ENCODE measurements around the gene HSCB.
A peak's percentile ranks its signal among the peaks of the same experiment; 100 is the strongest.
"Not testable (repeated sequence)": the region's sequence is repeated elsewhere in the genome, so short reads cannot be mapped to it uniquely, and the experiment has no call there.

Gene HSCB

GRCh38 chr22:28741200-28741784 is 547 bp upstream of the HSCB start:
- DNase-seq: no peak

DNA sequence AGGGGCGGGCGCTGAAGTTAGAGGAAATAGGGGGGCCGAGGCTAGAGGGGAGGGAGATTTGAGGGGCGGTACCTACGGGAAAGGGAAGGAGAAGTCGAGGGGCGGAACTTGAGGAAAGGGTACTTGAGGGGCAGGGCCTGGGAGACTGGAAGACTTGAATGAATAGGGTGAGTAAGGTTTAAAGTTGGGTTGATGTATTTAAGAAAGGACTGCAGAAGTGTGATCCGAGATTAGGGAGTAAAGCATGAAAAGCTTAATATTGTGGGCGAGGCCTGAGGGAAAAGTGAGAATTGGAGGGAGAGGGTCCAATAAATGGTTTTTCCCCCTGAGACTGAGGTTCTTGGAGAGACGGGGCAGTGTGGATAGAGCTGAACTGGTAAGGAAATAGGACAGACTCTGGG is 723 bp downstream of the HSCB start:
- no peak for DNase-seq

DNA sequence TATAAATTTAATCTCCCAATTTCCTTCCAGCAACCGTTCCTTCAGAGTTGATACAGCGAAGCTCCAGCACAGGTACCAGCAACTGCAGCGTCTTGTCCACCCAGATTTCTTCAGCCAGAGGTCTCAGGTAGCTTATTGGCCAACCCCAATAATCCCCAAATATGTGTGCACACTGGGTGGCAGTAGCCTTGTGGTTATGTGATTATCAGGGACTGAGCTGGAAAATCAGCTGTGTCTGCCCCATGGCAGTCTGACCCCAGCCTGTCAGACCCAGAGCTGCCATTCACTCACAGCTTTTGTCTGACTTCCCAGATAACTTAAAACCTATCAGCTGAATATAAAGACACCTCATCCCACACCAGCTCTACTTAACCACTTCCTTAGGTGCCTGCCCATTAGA is 2.0 kb downstream of the HSCB start:
- no peak for DNase-seq

DNA sequence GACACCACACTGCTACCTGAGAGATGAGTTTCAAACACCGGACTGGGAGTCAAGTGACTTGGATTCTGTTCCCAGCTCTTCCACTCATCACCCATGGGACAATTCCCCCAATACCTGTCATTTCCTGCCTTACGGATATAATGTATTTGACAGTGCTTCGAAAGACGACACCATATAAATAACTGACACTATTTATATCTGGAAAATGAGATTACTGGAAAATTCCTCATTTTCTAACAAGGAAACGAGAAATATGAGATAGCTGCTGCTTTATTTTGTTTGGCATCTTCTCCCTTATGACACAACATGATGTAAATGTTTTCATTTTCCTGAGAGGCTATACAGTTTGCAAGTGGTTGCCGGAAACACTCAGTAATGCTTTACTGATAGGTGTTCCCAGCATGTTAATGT is 8.6 kb downstream of the HSCB start:
- DNase-seq: peak; percentile 81

GRCh38 chr22:28754512-28754911 is 12.7 kb downstream of the HSCB start:
- DNase-seq: not testable (repeated sequence)

DNA sequence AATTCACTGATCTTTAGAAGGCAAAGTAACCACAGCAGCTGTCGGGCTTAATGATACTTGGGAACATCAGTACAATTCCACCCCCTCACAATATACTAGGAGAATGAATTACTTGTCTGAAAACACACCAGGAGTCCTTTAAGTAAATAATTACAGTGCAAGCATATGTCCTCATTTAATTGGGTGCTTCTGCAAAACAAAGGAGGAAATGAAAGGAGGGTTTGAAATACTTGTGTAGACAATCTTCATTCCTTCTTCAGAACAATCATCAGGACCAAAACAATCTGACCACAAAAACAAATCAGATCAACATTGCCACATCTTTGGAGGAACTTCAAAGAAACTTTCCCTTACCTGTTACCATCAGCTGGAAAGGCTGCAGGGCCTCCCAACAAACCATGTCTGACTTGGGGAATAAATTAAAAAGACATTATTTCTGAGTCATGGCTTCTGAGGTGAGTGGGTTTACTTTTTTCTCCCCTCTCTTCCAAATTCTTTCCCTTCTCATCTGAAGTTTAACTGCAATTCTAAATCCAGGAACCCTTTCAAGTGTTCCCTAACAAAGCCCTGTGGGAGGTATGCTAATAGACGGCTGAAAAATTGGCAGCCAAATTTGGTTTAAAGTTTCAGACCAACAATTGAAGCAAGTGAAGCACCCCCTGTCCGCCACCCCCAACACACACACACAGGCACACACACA is 18.2 kb downstream of the HSCB start:
- peak; percentile 28 for DNase-seq

DNA sequence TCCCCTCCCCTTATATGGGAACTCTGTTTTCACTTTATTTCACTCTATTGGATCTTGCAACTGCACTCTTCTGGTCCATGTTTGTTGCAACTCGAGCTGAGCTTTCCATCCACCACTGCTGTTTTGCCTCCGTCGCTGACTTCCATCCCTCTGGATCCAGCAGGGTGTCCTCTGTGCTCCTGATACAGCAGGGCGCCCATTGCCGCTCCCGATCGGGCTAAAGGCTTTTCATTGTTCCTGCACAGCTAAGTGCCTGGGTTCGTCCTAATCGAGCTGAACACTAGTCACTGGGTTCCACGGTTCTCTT is 19.6 kb downstream of the HSCB start:
- DNase-seq: no peak

DNA sequence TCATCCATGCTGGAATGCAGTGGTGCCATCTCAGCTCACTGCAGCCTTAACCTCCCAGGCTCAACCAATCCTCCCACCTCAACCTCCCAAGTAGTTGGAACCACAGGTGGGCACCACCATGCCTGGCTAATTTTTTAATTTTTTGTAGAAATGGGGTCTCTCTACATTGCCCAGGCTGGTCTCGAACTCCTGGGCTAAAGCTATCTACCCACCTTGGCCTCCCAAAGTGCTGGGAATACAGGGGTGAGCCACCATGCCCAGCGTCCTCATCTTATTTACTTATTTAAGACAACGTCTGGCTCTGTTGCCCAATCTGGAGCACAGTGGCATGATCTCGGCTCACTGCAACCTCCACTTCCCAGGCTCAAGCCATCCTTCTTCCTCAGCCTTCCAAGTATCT is 20.2 kb downstream of the HSCB start:
- DNase-seq: not testable (repeated sequence)

DNA sequence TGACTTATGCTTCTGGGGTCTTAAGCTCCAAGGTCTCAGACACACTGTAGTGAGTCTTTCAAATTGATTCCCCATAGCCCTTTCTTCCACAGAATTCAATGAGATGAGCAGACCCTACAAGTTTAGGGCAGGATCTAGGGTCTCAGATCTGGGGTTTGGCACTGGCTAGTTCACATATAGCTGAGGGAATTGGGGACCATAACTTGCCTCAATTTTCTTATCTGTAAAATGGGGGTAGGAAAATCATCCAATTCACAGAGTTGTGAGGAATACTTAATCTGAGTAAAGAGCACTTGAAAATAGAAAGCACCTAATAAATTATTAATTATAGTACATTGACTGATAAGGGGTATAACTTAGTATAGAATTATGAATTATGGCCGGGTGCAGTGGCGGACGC is 24.8 kb downstream of the HSCB start:
- DNase-seq: no peak

DNA sequence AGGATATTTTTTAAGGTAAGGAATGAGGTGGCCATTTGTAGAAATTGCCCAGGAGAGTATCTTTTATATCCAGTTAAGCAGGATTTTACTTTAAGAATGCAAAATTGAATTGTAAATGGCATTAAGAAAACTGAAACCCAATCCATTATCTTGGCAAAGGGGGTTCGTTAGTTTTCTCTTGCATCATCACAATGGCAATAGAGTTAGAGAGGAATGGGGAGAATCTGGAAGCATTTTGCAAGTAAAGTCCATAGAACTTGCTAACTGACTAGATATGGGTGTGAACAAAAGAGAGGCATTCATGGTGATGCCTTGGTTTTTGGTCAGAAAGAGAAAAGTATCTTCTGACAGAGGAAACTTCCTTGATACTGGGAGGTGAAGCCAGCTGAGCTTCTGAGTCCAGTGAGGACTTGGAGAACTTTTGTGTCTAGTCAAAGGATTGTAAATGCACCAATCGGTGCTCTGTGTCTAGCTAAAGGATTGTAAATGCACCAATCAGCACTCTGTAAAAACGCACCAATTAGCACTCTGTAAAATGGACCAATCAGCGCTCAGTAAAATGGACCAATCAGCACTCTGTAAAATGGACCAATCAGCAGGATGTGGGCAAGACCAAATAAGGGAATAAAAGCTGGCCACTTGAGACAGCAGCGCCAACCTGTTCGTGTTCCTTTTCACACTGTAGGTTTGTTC is 27.0 kb downstream of the HSCB start:
- DNase-seq: no peak

DNA sequence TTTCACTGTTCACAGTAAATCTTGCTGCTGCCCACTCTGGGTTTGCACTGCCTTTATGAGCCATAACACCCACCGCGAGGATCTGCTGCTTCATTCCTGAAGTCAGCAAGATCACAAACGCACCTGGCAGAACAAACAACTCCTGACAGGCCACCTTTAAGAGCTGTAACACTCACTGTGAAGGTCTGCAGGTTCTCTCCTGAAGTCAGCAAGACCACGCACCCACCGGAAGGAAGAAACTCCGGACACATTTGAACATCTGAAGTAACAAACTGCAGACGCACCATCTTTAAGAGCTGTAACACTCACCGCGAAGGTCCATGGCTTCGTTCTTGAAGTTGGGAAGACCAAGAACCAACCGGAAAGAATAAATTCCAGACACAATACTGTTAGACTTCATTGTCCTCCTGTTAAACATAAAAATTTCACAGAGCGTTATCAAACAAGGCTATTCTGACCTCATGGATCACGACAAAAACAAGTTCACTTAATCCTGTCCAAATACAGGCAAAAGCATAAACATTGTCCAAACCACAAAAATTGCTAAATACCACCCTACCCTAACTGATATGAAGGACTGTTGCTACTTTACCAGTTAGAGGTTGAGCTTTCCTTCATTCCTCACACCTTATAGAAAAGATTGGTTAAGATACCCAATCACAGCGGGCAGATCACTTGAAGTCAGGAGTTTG is 27.7 kb downstream of the HSCB start:
- DNase-seq: no peak

DNA sequence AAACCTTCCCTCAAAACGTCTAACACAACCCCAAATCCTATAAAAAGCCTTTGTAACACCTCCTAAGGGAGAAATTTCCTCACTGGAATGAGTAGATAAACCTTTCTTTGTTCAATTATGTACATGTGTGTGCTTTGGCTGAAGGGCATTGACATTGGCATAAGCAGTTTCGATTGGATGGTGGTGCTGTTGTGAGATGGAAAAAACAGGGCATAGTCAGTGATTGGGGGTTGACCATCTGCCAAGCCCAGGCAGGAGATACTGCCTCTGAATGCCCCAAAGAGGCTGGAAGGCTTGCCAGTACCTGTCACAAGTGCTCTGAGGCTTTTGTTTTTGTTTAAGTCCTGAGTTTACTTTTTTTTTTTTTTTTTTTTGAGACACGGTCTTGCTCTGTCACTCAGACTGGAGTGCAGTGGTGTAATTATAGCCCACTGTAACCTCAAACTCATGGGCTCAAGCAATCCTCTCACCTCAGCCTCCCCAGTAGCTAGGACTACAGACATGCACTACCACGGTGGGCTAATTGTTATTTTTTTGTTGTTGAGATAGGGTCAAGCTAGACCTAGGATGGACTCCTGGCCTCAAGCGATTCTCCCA is 29.5 kb downstream of the HSCB start:
- peak; percentile 77 for DNase-seq

DNA sequence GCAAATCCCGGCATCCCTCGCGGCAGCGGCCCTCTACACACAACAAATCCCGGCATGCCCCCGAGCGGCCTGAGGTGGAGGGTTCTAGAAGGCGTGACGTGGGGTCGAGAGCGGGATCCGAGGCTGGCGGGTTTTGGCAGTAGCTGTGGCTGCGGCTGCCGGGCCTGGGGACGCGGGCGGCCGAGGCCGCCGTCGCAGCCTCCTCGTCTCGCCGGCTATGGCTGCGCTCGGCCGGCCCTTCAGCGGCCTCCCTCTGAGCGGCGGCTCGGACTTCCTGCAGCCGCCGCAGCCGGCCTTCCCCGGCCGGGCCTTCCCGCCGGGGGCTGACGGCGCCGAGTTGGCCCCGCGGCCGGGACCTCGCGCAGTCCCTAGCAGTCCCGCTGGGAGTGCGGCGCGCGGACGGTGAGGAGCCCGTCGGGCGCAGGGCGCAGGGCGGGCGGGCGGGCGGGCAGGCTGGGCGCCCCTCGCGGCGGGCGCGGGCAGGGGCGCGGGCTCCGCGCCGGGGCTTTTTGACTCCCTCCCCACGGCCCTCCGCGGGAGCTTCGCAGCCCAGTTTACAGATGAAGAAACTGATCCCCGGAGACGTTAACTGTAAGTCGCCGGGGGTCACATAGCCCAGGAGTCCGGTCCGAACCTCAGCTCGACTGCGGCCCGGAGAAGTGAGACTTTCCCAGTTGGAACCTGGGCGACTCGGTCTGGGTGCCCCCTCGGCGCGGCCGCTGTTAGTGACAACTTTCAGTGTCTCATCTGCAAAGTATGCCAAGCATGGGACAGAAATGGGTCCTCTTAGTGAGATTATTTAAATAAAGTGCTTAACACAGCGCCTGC is 31.0 kb downstream of the HSCB start, which contains the start of gene CCDC117:
Gene CCDC117 (plus strand): TSS at position 63 of the 828 bp plus-strand sequence. CDS start 155 bp downstream, at position 218.
- peak; percentile 47 for DNase-seq

- no peak for DNase-seq
Observed at GRCh38 chr22:28773461-28773867, 31.6 kb downstream of the HSCB start.

DNA sequence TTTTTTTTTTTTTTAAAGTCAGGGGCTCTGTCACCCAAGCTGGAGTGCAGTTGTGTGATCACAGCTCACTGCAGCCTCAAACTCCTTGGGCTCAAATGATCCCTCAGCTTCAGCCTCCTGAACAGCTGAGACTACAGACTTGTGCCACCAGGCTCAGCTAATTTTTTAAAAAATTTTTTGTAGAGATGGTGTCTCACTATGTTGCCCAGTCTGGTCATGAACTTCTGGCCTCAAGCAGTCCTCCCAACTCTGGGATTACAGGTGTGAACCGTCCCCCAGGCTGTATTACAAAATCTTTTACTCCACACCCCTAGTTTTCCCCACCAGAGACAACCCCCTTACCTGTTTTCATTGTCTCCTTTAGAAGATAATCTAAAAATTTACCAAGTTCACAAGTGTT is 32.5 kb downstream of the HSCB start:
- no peak for DNase-seq

DNA sequence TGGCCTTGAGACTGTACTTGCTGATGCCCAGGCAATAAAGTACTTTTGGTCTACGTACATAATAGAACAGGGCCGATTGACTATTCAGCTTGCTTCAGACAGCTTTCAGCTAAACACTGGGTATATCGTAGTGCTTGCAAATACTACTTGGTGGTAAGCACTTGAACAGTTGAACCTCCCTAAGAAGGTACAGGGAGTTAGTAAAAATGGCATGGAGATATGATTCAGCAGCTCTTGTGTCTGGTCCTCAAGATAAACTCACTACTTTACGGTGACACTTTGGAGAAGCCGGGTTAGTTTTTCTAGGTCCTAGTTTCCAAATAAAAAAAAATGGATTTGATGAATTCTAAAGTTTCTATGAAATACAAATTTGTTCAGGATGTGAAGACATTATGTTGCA is 38.0 kb downstream of the HSCB start:
- DNase-seq: no peak

- no peak for DNase-seq
Observed at GRCh38 chr22:28780296-28780695, 38.5 kb downstream of the HSCB start.

DNA sequence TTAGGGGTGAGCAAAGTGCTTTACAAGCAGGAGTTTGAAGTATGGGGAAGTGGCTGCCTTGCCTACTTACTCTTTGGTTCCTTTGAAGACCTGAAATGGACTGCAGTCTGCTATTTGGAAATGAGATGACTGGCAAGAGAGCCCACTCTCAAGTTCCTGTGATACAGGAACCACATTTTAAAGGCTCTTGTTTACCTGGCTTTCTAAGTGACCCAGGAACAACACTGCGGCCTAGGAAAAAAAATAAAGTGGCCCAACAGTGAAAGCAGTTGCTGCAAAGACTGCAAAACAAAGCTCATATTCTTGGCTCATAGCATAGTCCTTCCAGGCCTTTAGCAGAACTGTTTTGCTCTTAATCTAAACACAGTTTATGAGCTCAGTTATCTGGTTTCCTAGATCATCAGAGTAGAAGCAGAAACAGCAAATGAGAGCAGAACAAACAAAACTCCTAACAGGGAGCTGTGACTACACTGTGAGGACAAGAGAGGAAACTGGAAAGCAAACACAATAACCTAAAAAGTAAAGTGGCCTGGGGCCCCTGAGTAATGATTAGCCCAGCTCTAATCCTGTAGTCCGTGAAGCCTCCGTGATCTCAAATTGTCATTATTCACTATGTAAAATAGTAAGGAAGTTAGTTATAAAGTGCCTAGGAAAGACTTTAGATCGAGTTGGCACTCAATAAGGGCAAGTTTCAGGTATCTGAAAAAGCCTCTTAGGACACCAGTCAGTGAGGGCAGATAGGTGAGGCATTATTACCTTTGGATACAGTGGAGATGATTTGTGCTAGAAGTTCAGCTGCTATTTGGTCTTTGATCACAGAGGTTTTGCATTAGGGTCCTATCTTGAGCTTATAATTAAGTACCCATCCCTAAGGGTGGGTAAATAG is 42.2 kb downstream of the HSCB start:
- DNase-seq: no peak

GRCh38 chr22:28788601-28789000 is 46.8 kb downstream of the HSCB start:
- no peak for DNase-seq

DNA sequence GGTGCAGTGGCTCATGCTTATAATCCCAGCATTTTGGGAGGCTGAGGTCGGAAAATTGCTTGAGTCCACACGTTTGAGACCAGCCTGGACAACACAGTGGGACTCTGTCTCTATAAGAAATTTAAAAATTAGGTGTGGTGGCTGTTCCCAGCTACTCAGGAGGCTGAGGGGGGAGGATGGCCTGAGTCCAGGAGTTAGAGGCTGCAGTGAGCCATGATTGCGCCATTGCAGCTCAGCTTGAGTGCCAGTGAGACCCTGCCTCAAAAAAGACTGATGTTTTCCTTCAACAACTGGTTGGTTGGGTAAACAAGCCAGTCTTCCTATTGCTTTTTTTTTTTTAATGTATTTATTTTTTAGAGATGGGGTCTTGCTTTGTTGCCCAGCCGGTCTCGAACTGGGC is 49.3 kb downstream of the HSCB start:
- DNase-seq: no peak

DNA sequence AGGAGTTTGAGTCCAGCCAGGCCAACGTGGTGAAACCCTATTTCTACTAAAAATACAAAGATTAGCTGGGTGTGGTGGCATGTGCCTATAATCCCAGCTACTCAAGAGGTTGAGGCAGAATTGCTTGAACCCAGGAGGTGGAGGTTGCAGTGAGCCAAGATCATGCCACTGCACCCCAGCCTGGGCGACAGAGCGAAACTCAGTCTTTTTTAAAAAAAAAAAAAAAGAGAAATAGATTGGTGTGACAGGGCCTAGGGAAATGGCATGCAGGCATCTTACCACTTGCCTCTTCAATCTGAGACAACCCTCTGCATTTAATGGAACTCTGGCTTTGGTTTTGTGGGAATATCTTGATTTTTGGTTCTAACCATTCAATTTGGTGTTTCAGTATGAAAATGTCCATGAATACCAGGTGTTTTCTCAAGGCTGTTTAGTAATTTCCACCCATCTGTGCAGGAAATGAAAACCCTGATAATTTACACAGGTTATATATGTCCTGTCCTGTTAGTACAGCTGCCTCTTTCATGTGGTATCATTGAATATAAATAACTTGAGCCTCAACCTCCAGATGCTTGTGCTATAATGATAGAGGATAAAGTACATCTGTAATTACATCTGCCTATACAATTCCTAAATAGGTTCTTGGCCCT is 50.1 kb downstream of the HSCB start:
- no peak for DNase-seq

Measured in NCI-H2029 treated with DMSO at 0.1 percent for 48 hours (cell line).